Measurements from ENCODE around the gene INIP. TPM values are rescaled to one million over a fixed set of nuclear protein-coding genes. Genes with fewer than 3 reads are reported as not detected.

The INIP gene
- total and polyA plus RNA-seq, 2 of the 13 experiments (the other 11 are each of a cell fraction or from before 2014, with no cell fraction given), result 13.6 to 28.6 TPM

DNA sequence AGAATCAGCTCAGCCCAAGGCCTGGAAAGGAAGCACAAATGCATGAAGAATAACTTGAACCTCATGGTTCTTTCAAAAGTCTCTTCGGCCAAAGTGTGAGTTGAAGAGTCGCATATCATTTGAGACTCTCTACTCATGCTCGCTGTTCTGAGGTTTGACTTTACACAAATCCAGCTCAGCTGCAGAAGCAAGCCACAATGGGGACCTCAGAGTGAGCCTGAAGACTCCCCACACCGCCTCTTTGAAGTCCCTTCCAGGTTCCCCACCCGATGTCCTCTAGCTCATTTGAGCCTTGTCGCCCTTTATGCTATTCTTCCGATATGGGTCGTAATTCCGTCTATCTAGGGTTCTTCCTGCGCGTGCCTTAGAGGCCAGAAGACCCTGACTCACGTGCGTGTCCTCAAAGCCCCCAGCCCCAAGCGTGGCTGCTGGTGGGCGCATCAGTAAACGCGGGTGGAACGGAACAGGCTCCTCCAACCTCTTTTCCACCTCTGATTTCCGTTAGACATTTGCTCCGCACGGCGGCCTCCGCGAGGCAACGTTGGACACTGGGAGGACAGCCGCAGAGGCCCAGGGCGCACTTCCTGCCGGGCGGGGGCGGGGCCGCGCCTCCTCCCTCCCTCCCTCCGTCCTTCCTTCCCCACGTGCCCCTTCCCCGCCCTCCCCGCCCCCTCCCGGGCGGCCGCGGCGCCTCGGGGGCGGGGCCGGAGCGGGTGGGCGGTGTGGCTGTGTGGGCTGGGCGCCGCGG, 32.3 kb upstream of the INIP start, which contains the start of gene SNX30 (continued):
- TF ChIP-seq KMT2A (CRISPR knock-in tag; IDR thresholded peaks at IDR 0.05) (peak; percentile 81; the same call in 1 of the 2 replicates), ZFP36 (IDR thresholded peaks at IDR 0.05; ENCODE audit: borderline replicate concordance, low read depth, low read length, partially characterized antibody) (no peak), CCAR2 (optimal IDR thresholded peaks at IDR 0.05; ENCODE audit: low read depth, low read length) (no peak), PRDM10 (CRISPR knock-in tag; IDR thresholded peaks at IDR 0.05; ENCODE audit: low read depth) (0 out of 2 replicates have a peak, but pooled peaks have one; percentile 49), MED8 (CRISPR knock-in tag; IDR thresholded peaks at IDR 0.05; ENCODE audit: insufficient replicate concordance) (peak; percentile 63), GFI1 (CRISPR knock-in tag; IDR thresholded peaks at IDR 0.05; ENCODE audit: borderline replicate concordance) (peak; percentile 53; the same call in 1 of the 2 replicates), PRPF4 (IDR thresholded peaks at IDR 0.05; ENCODE audit: low read depth, low read length, poor library complexity, severe bottlenecking) (no peak), AGO1 (IDR thresholded peaks at IDR 0.05; ENCODE audit: low read depth, low read length, poor library complexity, severe bottlenecking) (no peak), ZNF670 (CRISPR knock-in tag; IDR thresholded peaks at IDR 0.05; ENCODE audit: borderline replicate concordance) (no peak), ZFY (CRISPR knock-in tag; IDR thresholded peaks at IDR 0.05) (peak; percentile 79), KDM3A (CRISPR knock-in tag; IDR thresholded peaks at IDR 0.05; ENCODE audit: low read depth) (0 out of 2 replicates have a peak, but pooled peaks have one; percentile 48)
- TF ChIP-seq, protein P1, sequence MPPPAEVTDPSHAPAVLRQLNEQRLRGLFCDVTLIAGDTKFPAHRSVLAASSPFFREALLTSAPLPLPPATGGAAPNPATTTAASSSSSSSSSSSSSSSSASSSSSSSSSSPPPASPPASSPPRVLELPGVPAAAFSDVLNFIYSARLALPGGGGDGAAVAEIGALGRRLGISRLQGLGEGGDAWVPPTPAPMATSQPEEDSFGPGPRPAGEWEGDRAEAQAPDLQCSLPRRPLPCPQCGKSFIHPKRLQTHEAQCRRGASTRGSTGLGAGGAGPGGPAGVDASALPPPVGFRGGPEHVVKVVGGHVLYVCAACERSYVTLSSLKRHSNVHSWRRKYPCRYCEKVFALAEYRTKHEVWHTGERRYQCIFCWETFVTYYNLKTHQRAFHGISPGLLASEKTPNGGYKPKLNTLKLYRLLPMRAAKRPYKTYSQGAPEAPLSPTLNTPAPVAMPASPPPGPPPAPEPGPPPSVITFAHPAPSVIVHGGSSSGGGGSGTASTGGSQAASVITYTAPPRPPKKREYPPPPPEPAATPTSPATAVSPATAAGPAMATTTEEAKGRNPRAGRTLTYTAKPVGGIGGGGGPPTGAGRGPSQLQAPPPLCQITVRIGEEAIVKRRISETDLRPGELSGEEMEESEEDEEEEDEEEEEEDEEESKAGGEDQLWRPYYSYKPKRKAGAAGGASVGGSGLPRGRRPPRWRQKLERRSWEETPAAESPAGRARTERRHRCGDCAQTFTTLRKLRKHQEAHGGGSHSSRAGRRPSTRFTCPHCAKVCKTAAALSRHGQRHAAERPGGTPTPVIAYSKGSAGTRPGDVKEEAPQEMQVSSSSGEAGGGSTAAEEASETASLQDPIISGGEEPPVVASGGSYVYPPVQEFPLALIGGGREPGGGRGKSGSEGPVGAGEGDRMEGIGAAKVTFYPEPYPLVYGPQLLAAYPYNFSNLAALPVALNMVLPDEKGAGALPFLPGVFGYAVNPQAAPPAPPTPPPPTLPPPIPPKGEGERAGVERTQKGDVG (CRISPR knock-in tag; IDR thresholded peaks at IDR 0.05; ENCODE audit: borderline replicate concordance), result 0 out of 2 replicates have a peak, but pooled peaks have one; percentile 37
- TF ChIP-seq, protein P2, sequence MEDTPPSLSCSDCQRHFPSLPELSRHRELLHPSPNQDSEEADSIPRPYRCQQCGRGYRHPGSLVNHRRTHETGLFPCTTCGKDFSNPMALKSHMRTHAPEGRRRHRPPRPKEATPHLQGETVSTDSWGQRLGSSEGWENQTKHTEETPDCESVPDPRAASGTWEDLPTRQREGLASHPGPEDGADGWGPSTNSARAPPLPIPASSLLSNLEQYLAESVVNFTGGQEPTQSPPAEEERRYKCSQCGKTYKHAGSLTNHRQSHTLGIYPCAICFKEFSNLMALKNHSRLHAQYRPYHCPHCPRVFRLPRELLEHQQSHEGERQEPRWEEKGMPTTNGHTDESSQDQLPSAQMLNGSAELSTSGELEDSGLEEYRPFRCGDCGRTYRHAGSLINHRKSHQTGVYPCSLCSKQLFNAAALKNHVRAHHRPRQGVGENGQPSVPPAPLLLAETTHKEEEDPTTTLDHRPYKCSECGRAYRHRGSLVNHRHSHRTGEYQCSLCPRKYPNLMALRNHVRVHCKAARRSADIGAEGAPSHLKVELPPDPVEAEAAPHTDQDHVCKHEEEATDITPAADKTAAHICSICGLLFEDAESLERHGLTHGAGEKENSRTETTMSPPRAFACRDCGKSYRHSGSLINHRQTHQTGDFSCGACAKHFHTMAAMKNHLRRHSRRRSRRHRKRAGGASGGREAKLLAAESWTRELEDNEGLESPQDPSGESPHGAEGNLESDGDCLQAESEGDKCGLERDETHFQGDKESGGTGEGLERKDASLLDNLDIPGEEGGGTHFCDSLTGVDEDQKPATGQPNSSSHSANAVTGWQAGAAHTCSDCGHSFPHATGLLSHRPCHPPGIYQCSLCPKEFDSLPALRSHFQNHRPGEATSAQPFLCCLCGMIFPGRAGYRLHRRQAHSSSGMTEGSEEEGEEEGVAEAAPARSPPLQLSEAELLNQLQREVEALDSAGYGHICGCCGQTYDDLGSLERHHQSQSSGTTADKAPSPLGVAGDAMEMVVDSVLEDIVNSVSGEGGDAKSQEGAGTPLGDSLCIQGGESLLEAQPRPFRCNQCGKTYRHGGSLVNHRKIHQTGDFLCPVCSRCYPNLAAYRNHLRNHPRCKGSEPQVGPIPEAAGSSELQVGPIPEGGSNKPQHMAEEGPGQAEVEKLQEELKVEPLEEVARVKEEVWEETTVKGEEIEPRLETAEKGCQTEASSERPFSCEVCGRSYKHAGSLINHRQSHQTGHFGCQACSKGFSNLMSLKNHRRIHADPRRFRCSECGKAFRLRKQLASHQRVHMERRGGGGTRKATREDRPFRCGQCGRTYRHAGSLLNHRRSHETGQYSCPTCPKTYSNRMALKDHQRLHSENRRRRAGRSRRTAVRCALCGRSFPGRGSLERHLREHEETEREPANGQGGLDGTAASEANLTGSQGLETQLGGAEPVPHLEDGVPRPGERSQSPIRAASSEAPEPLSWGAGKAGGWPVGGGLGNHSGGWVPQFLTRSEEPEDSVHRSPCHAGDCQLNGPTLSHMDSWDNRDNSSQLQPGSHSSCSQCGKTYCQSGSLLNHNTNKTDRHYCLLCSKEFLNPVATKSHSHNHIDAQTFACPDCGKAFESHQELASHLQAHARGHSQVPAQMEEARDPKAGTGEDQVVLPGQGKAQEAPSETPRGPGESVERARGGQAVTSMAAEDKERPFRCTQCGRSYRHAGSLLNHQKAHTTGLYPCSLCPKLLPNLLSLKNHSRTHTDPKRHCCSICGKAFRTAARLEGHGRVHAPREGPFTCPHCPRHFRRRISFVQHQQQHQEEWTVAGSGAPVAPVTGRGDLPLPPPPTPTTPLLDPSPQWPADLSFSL (CRISPR knock-in tag; IDR thresholded peaks at IDR 0.05), result no peak; the same call in 1 of the 2 replicates
